AG04449 (cell line): ENCODE results near the gene PBX3.

Experiments used
- CTCF ChIA-PET: fragments of 350-600 bp; formaldehyde crosslinking; extraction: SDS; loops from one replicate; lab custom pipeline; 2021; ENCODE audit warnings: antibody characterized with exemption; lab: Yijun Ruan, JAX
- POLR2A ChIA-PET: fragments of 400-600, 350-600 bp; formaldehyde crosslinking; extraction: SDS; loops from one replicate; lab custom pipeline; 2020; ENCODE audit warnings: antibody characterized with exemption, inconsistent platforms; lab: Yijun Ruan, JAX
- DNase-seq: peaks from one replicate; pipeline ENCODE4 v3.0.0-alpha.2; 2010; ENCODE audit warnings: low read depth, low spot score
- H3K4me3 ChIP-seq: 2 replicates; pipeline ENCODE4 v1.5.1; 2011; ENCODE audit warnings: low read depth, mild to moderate bottlenecking, control low read depth, low read length
- CTCF ChIP-seq: IDR thresholded peaks from one replicate; pipeline ENCODE4 v1.5.1; 2011; ENCODE audit warnings: mild to moderate bottlenecking, moderate library complexity, low read length, control low read depth, inconsistent platforms; ENCODE audit not compliant: insufficient read depth; ENCODE audit errors: missing control alignments

PBX3 gene

GRCh38 chr9:125960626-125961025 is 213.5 kb downstream of the PBX3 start:
- TF ChIP-seq CTCF = no peak
- H3K4me3 ChIP-seq = no peak overlapping the region
- no peak for DNase-seq
- ChIA-PET CTCF (no interaction called here), POLR2A (no interaction called here)

- H3K4me3 ChIP-seq = no peak overlapping the region
- ChIA-PET POLR2A (no interaction called here), CTCF (no interaction called here)
- no peak for TF ChIP-seq CTCF
- no peak for DNase-seq
Observed at GRCh38 chr9:125961072-125961471, 213.9 kb downstream of the PBX3 start.

- no peak overlapping the region for H3K4me3 ChIP-seq
- TF ChIP-seq CTCF = no peak
- DNase-seq = no peak
- ChIA-PET POLR2A (no interaction called here), CTCF (no interaction called here)
Observed at GRCh38 chr9:125963932-125964331, 216.8 kb downstream of the PBX3 start.

DNA sequence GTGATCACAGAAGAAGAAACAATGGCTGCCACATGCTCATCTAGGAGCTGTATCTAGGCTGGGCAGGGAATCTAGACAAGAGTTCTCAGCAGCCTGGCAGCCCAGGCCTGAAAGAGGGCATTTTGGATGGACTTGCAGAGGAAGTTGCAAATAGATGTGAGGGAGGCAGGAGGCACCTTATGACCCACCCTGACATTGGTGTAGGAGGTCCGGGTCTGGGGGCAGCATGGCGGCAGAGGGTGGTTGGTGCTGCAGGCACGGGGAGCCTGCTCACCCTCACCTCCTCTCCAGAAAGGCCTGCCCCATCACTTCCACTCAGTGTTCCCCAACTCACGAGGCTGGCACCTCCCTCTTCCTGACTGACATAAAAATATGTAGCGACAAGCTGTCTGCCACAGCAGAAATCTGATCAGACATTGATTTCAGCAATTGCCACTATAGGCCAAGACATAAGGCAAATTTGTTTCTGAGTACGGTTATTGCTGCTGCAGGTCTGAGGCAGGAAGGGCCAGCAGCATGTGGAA is 217.6 kb downstream of the PBX3 start:
- H3K4me3 ChIP-seq = no peak overlapping the region
- ChIA-PET CTCF (no interaction called here), POLR2A (no interaction called here)
- no peak for DNase-seq
- no peak for TF ChIP-seq CTCF

- CTCF ChIA-PET = no interaction called here
- POLR2A ChIA-PET = no interaction called here
Observed at GRCh38 chr9:125965477-125965876, 218.3 kb downstream of the PBX3 start.

GRCh38 chr9:125966466-125966865 is 219.3 kb downstream of the PBX3 start:
- CTCF ChIA-PET = no interaction called here
- H3K4me3 ChIP-seq = no peak overlapping the region
- DNase-seq = no peak
- POLR2A ChIA-PET = no interaction called here
- TF ChIP-seq CTCF = no peak

More at GRCh38 chr9:125965477-125965876, 218.3 kb downstream of the PBX3 start:
- H3K4me3 ChIP-seq = no peak overlapping the region
- no peak for DNase-seq
- no peak for TF ChIP-seq CTCF
